Measurements from ENCODE around the gene HSP90AB1. TPM values are rescaled to one million over a fixed set of nuclear protein-coding genes. Genes with fewer than 3 reads are reported as not detected.

The HSP90AB1 gene
- total RNA-seq, 1 experiment from 2014 or later, result 915 TPM

- no peak for DNase-seq (ENCODE audit: extremely low read depth, low read depth)
Observed at GRCh38 chr6:44278315-44278714, 31.4 kb downstream of the HSP90AB1 start.

GRCh38 chr6:44278774-44279697 lies 32.1 kb downstream of the HSP90AB1 start:
- no peak for DNase-seq (ENCODE audit: extremely low read depth, low read depth)

- DNase-seq (ENCODE audit: extremely low read depth, low read depth), result no peak
Observed at GRCh38 chr6:44284121-44284520, 37.2 kb downstream of the HSP90AB1 start.

DNA sequence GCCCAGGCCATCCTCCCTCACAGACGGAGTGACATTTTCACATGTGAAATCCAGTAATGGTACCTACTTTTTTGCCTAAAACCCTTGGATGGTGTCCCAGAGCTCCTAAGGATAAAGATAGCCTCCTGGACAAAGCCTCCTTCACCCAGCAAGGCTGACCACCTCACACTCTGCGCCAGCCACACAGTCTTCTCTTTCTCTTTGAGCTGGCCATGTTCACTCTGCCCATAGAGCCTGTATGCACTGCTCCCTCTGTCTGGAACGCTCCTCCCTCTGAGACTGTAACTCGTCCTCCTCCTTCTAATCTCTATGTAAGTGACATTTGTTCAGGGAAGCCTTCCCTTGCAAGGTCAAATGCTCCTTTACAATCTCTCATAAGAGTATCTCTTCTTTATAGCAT lies 38.0 kb downstream of the HSP90AB1 start:
- no peak for DNase-seq (ENCODE audit: extremely low read depth, low read depth)

DNA sequence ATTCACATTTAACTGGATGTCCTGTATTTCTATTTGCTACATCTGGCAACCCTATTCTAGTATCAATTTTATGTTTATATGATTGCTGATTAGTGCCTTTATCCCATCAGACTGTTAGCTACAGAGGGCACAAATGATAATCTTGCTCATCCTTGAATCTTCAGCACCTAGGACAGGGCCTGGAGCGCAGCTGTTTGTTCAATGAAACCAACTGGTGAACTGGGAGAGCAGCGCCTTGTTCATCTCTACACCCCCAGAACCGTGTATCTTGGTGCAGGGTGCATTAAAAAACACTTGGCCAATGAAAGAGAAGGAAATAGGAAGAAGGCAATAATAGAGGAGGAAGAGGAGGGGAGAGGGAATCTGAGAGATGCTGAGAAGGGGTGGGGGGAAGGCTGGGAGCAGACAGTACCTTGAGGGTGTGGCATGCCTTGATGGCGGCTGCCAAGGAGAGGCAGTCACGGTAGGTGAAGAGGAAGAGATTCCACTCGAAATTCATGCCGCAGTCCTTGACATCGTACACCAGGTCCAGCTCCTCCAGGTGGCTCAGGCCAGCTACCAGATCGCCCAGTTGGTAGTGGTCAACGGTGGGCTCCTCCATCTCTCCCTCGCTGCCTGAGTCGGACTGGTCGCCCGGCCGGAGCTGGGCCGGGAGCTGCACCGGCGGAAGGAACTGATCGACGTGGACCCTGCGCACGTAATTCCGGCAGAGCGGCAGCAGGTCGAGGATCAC lies 38.8 kb downstream of the HSP90AB1 start:
- DNase-seq (ENCODE audit: extremely low read depth, low read depth), result no peak

GRCh38 chr6:44286285-44286565 lies 39.3 kb downstream of the HSP90AB1 start:
- DNase-seq (ENCODE audit: extremely low read depth, low read depth), result no peak

- no peak for DNase-seq (ENCODE audit: extremely low read depth, low read depth)
Observed at GRCh38 chr6:44286747-44287146, 39.8 kb downstream of the HSP90AB1 start.

DNA sequence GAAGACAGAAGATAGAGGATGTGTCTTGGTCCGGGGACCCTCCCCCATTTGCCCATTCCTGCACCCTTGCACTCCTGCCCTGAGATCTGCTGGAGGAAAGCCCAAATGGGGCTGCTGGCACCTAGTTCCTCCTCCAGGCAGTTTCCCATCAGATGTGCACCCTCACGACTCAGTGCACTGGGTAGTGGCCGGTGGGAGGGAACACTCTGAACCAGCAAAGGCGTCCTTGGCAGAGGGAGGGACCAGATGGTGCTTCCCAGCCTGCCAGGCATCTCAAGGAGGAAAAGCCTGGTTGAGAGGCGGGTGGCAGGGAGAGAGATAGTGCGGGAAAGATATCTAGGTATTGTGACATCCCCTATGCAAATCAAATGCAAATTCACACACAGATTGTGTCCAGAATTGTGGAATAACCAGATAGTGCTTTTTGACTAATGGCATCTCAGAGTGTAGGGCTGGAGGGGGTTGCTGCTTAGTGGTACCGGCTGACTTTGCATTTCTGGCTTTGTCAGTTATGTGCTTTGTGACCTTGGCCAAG lies 42.9 kb downstream of the HSP90AB1 start:
- no peak for DNase-seq (ENCODE audit: extremely low read depth, low read depth)

DNA sequence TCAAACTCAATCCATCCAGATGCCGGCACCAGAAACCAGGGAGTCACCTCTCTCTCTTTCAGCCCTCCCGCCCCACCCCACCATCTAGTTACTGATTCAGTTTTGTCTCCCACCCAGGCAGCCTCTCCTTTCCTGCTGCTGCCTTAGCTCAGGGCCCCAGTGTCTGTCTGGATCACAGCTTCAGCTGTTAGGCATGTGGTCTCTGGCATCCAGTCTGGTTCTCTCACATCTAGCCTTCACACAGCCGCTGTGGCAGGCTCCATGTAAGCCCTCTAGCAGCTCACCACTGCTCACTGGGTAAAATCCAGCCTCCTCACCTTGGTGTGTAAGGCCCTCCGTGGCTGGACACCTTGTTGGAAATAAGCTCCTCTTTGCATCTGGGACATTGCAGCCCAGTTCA lies 44.9 kb downstream of the HSP90AB1 start:
- no peak for DNase-seq (ENCODE audit: extremely low read depth, low read depth)

DNA sequence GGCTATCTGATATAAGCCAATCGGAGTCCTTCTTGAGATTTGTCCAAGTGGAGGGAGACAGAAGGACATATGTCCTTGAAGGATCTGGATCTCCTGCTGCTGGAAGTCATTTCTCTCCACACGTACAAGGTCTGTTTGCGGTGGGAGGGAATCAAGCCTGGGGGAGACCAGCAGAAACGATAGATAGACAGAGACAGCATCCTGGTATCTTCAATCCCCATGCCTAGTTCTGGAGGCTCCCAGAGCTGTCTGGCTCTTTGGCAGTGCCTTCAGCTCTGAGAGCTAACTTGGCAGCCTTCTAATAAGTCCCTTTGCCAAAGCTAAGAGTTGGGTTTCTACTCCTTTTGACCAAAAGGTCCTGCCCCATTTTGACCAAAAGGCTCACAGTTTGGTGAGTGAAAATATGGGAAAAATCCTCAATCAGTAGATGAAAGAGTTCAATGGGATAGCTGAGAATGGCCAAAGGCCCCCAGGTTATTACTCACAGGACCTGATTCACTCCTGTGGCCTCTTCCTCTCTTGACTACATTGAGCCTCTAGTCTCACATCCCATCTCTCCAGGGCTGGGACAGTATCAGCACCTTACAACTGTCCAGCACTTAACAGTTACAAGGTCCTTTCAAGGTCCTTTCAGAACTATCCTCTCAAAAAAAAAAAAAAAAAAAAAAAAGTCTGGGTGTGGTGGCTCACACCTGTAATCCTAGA lies 45.9 kb downstream of the HSP90AB1 start:
- DNase-seq (ENCODE audit: extremely low read depth, low read depth), result no peak

DNA sequence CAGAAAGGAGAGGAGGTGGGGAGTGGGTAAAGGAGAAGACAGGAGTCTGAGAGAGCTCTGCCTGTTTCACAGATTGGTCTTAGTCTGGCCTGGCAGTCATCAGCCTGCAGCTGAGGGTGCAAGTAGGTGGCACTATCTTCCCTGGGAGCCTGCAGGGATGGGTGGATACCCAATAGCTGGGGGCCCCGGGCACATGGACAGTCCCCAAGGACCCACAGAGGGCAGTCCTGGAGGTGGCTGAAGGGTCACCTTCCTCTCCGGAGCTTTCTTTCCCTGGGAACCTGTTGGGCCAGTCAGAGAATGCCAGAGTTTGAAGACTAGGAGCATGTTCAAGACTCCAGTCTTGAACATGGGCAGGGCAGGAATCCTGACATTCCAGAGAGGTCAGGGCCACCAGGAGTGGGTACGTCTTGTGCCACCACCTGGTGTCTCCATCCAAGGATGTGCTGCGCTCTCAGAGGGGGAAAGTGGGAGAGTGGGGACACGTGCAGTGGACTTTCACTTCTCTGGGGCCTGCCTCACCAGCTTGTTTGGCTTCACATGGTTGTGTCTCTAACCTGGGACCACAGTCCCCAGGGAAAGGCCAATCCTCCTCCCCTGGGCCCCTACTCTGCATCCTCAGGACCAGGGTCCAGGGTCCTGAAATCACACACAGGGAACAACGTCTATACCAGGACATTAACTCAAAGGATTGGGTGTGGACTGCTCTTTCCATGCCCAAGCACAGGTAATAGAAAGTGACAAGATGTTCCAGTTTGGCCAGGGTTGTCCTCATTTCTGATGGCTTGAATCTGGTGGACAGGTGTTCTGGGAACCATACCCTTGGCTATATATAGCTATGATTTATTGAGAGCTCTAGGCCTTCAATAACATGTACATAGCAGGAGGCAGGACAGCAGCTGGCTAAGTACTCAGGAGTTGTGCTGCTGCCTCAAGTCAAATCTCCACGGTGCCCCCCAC lies 48.2 kb downstream of the HSP90AB1 start:
- no peak for DNase-seq (ENCODE audit: extremely low read depth, low read depth)

DNA sequence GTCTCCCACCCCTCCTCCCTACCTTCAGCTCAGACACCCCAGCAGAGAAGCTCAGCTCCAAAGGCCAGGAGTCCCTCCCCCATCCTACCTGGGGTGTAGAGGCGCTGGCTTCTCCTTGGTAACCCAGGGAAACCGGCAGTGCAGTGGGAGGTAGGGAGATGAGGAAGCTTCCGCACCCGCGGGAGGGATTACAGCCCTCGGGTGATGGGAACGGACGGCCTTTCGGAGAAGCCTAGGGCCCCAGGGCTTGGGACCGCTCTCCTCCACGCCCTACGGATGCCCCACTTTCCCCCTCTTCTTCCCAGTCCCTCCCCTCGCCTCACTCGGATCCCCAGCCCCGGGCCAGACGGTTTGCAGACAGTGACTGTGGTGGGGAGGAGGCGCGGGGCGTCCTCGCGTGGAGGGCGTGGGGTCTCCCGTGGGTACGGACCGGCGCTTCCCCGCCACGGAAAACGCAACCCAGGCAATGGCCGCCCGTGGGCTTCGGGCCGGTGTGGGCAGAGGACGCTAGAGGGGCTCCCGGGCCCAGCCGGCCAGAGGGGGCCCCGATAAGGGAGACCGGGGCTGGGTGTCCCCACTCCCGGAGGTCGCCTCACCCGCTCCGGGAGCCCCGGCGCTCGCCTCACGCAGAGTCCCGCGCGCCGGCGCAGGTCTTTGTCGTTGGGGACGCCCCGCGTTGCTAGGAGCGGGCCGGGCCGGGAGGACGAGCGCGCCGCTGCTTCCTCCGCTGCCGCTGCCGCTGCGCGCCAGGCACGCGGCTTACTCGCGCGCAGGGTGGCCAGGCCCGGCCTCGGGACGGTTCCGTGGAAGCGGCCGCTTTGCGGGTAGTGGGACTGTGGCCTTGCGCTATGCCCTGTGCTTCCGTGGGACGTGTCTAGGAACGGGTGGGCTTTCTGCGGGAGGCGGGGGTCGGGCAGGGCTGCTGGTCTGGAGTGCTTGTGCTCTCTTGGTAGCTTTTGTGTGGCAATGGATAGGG lies 50.5 kb downstream of the HSP90AB1 start:
- DNase-seq (ENCODE audit: extremely low read depth, low read depth), result peak; percentile 8

GRCh38 chr6:44298055-44298803 lies 51.3 kb downstream of the HSP90AB1 start:
- DNase-seq (ENCODE audit: extremely low read depth, low read depth), result no peak

- DNase-seq (ENCODE audit: extremely low read depth, low read depth), result no peak
Observed at GRCh38 chr6:44298864-44299263, 52.0 kb downstream of the HSP90AB1 start.

GRCh38 chr6:44300292-44300823 lies 53.5 kb downstream of the HSP90AB1 start:
- no peak for DNase-seq (ENCODE audit: extremely low read depth, low read depth)

DNA sequence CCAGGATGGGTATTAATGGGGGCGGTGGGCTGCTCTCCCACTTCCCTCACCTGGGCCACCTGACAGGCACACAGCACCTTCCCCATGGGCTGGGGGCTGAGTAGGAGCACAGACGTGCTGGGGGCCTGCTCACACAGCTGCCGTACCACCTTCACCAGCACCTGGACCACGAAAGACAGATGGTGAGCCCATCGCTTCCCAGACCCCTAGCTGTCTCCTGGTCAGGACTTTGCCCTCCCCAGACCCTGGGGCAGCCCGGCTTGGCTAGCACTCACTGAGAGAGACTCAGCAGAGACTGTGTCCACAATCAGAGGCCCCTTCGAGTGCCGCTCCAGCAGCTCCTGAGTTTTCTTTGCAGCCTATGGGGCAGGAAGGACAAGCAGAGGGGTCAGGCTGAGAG lies 54.2 kb downstream of the HSP90AB1 start:
- no peak for DNase-seq (ENCODE audit: extremely low read depth, low read depth)

GRCh38 chr6:44301782-44302564 lies 55.1 kb downstream of the HSP90AB1 start:
- no peak for DNase-seq (ENCODE audit: extremely low read depth, low read depth)

All from NCI-H460 (cell line).